C4-2B (cell line): ENCODE results near the gene CXCR3.
"Not testable (repeated sequence)": the region's sequence is repeated elsewhere in the genome, so short reads cannot be mapped to it uniquely, and the experiment has no call there.

Experiments
- ZFX ChIP-seq: fragments of 450-650 bp; IDR thresholded peaks from 2 replicates; pipeline ENCODE4 v1.6.1; 2017
- TF ChIP-seq, protein P1 (sequence below): fragments of 450-650 bp; conservative IDR thresholded peaks from 2 replicates; pipeline ENCODE4 v1.5.1; 2017; ENCODE audit warnings: mild to moderate bottlenecking

DNA sequence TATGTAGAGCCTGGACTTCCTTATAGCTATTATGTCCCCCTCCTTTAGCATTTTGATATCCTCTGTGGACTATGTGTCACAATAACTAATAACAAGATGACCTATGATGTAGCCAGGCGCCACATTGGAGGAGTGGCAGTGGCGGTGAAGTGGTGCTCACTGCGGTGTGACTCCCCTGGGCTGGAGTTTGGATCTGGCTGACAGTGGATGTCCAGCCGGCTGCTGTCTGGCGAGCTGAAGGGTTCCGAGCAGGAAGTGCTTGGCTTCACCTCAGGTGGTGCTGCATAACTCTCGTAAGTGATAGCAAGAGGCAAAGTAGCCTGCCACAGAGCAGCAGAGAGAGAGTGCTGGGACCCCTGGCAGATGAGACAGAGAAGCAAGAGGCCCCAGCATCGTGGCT is 25.1 kb downstream of the CXCR3 start:
- TF ChIP-seq, protein P1, sequence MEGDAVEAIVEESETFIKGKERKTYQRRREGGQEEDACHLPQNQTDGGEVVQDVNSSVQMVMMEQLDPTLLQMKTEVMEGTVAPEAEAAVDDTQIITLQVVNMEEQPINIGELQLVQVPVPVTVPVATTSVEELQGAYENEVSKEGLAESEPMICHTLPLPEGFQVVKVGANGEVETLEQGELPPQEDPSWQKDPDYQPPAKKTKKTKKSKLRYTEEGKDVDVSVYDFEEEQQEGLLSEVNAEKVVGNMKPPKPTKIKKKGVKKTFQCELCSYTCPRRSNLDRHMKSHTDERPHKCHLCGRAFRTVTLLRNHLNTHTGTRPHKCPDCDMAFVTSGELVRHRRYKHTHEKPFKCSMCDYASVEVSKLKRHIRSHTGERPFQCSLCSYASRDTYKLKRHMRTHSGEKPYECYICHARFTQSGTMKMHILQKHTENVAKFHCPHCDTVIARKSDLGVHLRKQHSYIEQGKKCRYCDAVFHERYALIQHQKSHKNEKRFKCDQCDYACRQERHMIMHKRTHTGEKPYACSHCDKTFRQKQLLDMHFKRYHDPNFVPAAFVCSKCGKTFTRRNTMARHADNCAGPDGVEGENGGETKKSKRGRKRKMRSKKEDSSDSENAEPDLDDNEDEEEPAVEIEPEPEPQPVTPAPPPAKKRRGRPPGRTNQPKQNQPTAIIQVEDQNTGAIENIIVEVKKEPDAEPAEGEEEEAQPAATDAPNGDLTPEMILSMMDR: not testable (repeated sequence)
- TF ChIP-seq ZFX: not testable (repeated sequence)
